GM12872 (cell line): ENCODE results near the gene FBXL17.

ENCODE experiments used
- TF ChIP-seq, protein P1 (sequence below): IDR thresholded peaks from 3 replicates; pipeline ENCODE4 v1.5.1; 2011; ENCODE audit warnings: low read depth, mild to moderate bottlenecking, low read length, moderate library complexity; ENCODE audit not compliant: insufficient read depth

Gene FBXL17

DNA sequence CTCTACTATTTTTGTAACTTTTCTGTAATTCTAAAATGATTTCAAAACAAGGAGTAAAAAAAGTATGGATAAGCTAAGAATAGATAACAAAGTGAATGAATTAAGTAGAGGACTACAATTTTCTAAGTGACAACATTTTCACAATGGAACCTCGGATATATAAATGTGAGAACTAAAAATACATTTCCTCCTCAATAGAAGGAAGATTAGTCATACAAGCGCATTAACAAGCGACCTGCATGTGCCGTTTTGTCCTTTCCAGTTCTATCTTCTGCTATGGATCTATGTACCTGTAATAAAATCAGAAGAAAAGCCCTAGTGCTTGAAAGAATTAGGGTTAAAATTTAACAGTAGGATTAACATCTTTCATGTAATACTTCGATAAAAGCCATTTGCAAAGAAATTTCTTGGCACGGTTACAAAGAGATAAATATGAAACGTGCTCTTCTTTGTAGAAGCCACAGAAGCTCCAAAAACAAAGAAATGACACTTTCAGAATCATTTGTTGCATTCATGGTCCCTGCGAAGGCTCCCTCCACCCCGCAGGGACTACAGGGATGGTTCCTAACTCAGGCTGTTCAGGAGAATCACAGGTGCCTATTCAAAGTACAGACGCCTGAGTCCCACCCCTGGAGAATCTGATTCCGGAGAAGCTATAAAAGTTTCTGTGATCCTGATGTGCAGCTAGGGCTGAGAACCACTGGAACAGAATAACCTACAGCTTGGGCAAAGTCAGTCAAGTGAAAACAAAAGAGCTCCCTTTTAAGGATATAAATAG, 494.5 kb downstream of the FBXL17 start:
- TF ChIP-seq, protein P1, sequence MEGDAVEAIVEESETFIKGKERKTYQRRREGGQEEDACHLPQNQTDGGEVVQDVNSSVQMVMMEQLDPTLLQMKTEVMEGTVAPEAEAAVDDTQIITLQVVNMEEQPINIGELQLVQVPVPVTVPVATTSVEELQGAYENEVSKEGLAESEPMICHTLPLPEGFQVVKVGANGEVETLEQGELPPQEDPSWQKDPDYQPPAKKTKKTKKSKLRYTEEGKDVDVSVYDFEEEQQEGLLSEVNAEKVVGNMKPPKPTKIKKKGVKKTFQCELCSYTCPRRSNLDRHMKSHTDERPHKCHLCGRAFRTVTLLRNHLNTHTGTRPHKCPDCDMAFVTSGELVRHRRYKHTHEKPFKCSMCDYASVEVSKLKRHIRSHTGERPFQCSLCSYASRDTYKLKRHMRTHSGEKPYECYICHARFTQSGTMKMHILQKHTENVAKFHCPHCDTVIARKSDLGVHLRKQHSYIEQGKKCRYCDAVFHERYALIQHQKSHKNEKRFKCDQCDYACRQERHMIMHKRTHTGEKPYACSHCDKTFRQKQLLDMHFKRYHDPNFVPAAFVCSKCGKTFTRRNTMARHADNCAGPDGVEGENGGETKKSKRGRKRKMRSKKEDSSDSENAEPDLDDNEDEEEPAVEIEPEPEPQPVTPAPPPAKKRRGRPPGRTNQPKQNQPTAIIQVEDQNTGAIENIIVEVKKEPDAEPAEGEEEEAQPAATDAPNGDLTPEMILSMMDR = no peak

DNA sequence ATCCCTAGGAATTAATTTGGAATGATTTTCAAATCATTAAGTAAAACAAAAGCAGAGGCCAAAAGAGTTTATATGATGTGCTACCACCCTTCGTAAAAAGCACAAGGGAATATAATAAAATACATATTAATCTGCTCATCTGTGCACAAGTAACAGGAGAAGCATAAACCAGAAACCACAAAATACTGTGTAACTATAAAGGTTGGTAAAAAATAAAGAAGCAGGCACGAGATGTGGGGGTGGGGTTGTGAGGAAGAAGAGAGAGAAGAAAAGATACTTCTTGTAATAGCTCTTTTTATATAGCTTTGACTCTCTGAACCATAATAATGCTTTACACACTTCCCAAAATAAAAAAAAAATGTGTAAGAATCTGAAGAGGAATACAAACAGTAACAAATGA, 496.3 kb downstream of the FBXL17 start:
- TF ChIP-seq, protein P1 = no peak

DNA sequence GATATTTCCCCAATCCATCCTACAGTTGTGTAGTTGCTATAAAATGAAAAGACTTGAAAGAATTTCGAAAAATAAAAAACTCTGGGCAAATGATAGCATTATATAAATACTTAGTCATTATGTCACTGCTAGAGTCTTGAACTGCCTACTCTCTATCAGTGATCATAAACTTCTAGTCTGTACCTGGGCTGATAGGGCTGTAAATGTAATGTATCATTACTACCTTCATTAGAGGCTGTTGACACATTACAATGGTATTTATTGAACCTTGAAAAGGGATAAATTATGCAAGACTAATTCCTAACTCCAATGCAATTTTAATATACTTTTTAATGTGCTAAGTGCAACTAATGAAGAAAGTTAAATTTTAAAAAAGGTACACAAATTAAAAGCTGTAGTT, 497.0 kb downstream of the FBXL17 start:
- TF ChIP-seq, protein P1 = no peak

DNA sequence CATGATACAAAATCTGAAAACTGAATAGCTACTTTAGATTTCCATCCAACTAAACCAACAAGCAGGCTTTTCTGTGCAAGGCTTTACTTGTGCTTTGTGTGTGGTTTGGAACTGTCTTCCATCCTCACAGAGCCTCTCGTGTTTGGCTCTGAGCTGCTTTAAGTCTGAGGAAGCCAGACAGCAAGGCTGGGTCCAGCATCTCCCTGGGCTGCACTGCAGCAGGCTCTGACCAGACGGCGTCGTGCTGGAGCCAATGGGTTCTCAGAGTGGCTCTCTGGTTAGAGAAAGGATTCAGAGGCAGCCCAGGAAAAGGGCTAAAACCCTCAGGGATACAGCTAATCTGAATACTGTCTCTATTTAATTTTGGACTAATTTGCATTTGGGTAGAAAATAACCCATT, 503.2 kb downstream of the FBXL17 start:
- TF ChIP-seq, protein P1 = no peak

DNA sequence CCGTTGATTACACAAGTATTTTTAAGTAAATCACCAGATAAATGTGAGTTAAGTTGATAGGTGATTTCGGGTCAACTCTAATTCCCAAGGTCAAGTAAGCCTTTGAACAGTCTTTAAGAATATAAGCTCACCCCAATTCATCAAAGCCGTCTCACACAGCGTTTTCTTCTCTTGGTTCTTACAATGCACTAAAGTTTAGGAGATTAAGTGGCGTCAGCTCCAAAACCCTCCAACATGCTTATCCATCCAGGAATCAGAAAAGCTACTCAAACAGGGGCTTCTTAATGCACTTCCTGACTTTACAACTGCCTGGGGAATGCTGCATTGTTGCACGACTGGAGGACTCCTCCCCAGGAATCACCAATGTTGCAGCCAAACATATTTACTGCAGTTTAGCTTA, 505.0 kb downstream of the FBXL17 start:
- TF ChIP-seq, protein P1 = no peak

DNA sequence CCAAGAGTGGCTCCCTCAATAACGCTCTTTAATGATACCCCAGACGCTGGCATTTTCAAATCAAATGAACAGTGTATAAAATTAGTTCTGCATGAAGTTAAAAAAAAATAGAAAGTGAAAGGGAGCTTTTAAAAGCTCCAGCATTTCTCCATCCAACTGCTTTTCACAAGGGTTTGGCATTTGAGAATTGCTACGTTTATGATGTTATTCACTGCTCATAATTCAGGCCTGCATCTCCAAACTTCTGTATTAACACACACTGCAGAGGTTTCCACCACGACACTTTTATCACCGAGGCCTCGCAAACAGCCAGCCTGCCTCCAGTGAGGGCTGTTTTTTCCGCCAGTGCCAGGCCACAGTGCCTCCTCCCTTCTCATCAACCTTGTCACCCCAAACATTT, 505.6 kb downstream of the FBXL17 start:
- TF ChIP-seq, protein P1 = no peak

DNA sequence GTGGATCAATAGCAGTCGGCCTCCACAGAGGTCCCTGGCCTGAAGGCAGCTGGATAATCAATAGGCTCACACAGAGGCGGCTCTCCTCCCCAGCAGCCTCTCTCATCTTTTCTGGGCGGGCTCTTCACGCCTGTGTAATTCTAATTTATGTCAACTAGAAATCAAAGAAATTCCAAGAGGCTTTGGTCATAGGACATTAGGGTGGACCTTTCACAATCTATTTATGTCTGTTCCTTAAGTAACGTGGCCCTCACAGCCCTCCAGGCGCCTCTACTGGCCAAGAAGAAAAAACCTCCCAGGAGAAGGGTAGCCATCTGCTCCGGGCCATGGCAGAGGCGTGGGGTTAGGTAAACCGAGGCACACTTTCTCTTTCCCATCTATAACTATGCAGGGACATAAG, 506.1 kb downstream of the FBXL17 start:
- TF ChIP-seq, protein P1 = no peak
